ENCODE results near the gene PURA.

Gene PURA

GRCh38 chr5:140169410-140169809 lies 55.5 kb downstream of the PURA start:
- Histone ChIP-seq H3K4me1 (ENCODE audit: insufficient read depth, low read length) (no peaks in the 10 kb centered on the region), H3K9me3 (ENCODE audit: insufficient read depth, low read depth, low read length) (no peaks in the 10 kb centered on the region), H3K4me3 (ENCODE audit: low read length) (no peak overlapping the region), H3K36me3 (ENCODE audit: insufficient read depth, low read depth, low read length) (no peaks in the 10 kb centered on the region), H3K27ac (ENCODE audit: low read length) (no peak overlapping the region), H3K27me3 (ENCODE audit: insufficient read depth, low read length) (peaks cover 20% of the 10 kb centered on the region), H3K9ac (ENCODE audit: low read depth, low read length) (no peak overlapping the region)

DNA sequence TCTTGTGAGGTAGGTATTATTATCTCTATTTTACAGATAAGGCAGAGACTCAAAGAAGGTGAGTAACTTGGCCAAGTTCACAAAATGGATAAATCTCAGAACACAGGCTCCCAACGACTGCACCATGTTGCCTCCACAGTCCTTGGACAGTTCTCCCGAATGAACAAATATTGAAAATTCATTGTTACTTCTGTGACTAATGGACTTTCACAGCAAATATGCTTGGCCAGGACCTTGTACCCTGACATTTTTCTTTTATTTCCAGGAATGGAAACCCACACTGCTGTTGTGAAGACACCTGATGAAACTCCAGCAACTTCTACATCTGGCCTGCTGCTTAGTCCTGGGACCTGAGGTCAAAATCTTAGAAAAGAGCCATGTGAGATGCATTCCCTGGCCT lies 58.6 kb downstream of the PURA start:
- Histone ChIP-seq H3K9ac (ENCODE audit: low read depth, low read length) (no peak overlapping the region), H3K4me1 (ENCODE audit: insufficient read depth, low read length) (no peaks in the 10 kb centered on the region), H3K36me3 (ENCODE audit: insufficient read depth, low read depth, low read length) (no peaks in the 10 kb centered on the region), H3K27ac (ENCODE audit: low read length) (no peak overlapping the region), H3K4me3 (ENCODE audit: low read length) (no peak overlapping the region), H3K27me3 (ENCODE audit: insufficient read depth, low read length) (peaks cover 20% of the 10 kb centered on the region), H3K9me3 (ENCODE audit: insufficient read depth, low read depth, low read length) (no peaks in the 10 kb centered on the region)

- H3K27me3 ChIP-seq (ENCODE audit: insufficient read depth, low read length) = peaks cover 20% of the 10 kb centered on the region
- H3K9me3 ChIP-seq (ENCODE audit: insufficient read depth, low read depth, low read length) = no peaks in the 10 kb centered on the region
- peak overlapping the region; percentile 88 for H3K4me3 ChIP-seq (ENCODE audit: low read length)
- no peak overlapping the region; the same call in 1 of the 2 replicates for H3K9ac ChIP-seq (ENCODE audit: low read depth, low read length)
- H3K36me3 ChIP-seq (ENCODE audit: insufficient read depth, low read depth, low read length) = no peaks in the 10 kb centered on the region
- H3K4me1 ChIP-seq (ENCODE audit: insufficient read depth, low read length) = no peaks in the 10 kb centered on the region
- no peak overlapping the region for H3K27ac ChIP-seq (ENCODE audit: low read length)
Measured at GRCh38 chr5:140174014-140174413, 60.1 kb downstream of the PURA start.

GRCh38 chr5:140174465-140175366 lies 60.8 kb downstream of the PURA start, which contains the start of gene CYSTM1:
Gene CYSTM1 (plus strand): TSS chr5:140175188. CDS start chr5:140194466, 19,278 bp downstream.
- H3K9me3 ChIP-seq (ENCODE audit: insufficient read depth, low read depth, low read length) = no peaks in the 10 kb centered on the region
- peak within 1 kb of the TSS; percentile 88 for H3K4me3 ChIP-seq (ENCODE audit: low read length)

More at GRCh38 chr5:140174465-140175366, 60.8 kb downstream of the PURA start, which contains the start of gene CYSTM1:
- peak within 1 kb of the TSS; percentile 87 for H3K9ac ChIP-seq (ENCODE audit: low read depth, low read length)
- H3K4me1 ChIP-seq (ENCODE audit: insufficient read depth, low read length) = no peaks in the 10 kb centered on the region
- H3K36me3 ChIP-seq (ENCODE audit: insufficient read depth, low read depth, low read length) = no peaks in the 10 kb centered on the region
- H3K27ac ChIP-seq (ENCODE audit: low read length) = no peak within 1 kb of the TSS
- peaks cover 20% of the 10 kb centered on the region for H3K27me3 ChIP-seq (ENCODE audit: insufficient read depth, low read length)
